Stimulated activated CD4-positive, alpha-beta T cell treated with anti-CD3 and anti-CD28 coated beads, Interleukin-12 subunit alpha, Interleukin-12 subunit beta, amount 100 ng/mL, for 24 hours (primary cell): Measurements from ENCODE around the gene GALNT7.
"Not testable (repeated sequence)": the region's sequence is repeated elsewhere in the genome, so short reads cannot be mapped to it uniquely, and the experiment has no call there.

Experiments used
- DNase-seq, 2 experiments: peaks; one replicate each; pipeline ENCODE4 v3.0.0-alpha.2; 2020; ENCODE audit warnings: low read depth in 2 of 2

GALNT7 gene

DNA sequence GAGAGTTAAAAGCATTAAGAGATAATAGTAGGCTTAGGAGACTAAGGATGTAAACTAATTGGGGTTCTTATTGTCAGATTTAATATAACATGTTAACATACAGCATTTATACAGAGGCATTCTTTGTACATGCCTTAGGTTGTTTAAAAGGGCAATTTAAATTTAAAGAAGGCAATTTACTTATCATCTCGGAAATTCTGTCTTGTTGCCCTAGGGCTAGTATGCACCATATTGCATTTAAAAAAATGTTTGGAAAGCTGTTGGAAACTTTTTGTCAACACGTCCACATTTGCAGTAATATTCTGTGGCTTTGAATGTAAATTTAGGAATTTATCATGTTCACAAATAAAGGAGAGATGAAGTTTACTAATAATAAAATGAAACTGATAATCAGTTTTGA lies 25.5 kb downstream of the GALNT7 start:
- no peak for DNase-seq

DNA sequence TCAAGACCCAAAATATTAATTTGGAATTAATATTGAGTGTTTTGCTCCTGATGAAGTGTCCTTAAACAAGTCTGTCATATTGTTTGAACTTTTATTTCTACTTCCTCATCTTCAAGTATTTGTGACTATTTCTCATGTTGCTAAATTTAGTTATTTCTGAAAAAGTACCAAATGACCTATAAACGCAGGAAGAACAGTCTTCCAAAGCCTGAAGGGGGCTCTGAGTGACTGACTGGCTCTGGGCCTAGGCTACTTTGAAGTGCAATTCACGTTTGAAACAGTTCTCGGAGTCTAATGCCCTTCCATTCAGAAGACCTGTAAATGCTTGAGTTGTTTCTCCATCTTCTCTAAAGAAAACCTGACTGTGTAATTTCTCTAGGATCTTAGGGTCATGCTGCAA lies 26.5 kb downstream of the GALNT7 start:
- DNase-seq = no peak

DNA sequence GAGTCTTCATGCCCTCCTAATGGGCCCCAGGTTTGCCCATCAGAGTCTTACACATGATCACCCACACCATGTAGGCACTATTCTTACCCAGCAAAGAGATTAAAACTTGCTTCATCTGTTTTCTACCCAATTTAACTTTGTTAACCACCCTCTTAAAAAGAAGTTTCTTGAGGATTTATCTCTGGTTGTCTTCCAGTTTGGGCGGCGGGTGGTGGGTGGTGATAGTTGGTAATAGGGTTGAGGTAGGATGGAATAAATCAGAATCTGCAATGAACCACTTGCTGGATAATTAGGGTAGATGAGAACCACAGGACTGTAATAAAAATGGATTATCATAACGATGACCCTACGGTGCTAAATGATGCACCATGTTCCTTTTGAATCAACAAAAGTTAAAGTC lies 30.9 kb downstream of the GALNT7 start:
- DNase-seq = no peak

DNA sequence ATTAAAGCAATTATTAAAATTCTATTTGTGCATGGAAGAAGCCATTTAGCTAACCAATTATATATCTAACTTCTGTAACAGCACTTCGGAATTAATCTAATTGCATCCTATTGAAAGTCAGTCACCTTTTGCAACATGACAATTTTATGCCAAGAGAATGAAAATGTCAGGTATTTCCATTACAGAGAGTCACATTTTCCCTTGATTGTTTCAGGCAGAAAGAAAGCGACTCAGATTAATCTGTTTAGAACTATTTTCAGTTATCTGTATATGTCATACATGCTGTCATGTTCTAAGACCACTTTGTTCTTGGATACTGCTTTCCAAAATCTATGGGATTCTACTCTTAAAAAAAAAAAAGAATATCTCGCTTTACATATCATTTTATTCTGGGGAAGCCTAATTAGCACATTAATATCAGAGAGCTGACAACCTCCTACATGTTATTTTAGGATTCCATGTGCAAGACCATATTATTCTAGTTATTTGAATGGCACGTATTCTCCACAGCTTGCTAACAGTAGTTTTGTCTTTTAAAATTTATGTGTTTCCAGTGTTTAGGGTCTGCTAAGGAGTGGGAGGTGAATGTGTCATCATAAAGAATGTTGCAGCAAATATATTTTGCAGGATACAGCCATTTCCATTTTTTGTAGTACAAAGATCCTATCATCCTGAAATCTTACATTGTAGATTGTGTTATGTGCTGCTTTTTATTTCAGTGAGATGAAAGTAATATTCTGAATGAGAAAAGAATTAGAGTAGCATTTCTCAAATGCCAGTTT lies 31.7 kb downstream of the GALNT7 start:
- DNase-seq = no peak

DNA sequence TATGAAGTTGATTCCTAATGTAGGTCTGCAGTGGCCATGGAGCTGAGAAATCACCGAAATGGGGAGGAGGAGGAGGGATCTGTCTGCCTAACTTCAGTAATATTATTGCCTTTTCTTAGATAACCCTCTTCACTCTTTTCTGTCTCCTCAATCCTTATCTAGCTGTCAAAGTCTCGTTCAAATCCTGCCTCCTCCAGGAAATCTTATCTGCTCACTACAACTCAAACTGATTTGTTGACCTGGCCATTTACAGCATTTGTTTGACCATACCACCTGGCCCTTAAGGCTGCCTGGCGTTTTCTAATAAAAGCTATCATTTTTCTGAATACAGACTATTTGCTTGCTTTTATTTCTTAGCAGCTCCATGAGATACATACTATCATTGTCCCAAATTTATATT lies 33.8 kb downstream of the GALNT7 start:
- no peak for DNase-seq

DNA sequence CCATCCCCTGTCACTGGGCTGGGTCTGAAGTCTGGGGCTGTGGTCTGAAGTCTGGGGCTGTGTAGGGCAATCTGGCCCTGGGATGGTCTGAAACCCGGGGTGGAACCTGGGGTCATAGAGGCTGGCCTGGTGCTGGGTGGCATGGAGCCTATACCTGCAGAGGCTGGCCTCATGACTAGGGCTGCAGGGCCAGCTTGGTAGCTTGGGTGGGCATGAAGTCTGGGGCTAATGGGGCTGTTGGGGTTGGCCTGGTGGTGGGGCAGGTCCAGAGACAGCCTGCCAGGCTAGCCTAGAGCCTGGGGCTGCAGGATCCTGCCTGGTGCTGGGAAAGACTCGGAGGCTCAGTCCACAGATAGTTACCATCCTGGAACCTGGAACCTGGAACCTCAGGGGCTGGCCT lies 37.0 kb downstream of the GALNT7 start:
- DNase-seq = no peak

DNA sequence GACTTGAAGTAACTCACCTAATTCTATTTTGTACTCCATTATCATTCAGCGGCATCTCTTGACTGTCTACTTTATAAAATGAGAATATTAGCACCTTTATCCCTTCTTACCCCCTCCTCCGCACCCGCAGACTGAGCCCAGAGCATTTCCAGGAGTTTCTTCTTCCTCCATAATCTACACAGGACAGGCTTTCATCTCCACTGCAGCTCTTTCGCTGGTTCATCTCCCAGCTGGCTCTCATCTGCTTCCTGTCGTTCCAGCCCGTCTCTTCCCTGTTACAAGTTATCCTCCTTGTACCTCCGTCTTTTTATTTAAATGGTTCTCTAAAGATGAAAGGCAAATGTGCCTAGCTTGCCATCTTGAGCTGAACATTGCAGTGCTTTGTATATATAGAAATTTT lies 39.8 kb downstream of the GALNT7 start:
- no peak for DNase-seq

DNA sequence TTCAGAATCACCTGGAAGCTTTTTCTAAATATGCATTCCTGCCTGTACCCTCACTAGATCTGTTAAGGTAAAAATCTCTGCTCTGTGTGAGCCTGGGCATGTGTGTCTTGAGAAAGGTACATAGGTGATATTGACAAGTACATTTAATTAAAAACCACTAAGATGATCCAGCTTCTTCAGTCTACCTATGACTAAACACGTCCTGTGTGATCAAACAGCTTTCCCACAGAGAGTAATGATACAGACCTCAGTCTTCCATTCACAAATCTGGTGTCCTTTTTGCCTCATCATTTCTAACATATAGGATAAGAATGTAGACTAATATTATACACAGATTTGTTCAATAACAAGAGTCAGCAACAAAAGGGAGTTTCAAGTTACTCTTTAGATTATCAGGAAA lies 42.6 kb downstream of the GALNT7 start:
- DNase-seq = no peak

DNA sequence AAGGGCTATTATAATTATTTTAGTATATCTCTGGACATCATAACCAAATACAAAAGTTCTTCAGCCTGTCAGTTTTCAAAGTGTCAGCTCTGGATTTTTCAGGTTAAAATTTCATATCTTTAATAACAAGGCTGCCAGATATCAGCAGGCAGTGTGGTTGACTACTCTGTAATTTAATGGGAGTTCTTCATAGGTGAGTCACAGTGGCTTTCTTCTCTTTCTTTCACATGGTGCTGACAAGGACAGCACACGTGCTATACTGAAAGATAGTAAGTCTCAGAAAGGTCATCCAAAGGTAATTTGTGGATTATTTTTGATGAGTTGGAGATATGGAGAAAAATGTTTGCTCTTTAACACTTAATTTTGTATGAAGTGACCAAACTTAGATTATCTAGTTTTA lies 43.2 kb downstream of the GALNT7 start:
- no peak for DNase-seq

DNA sequence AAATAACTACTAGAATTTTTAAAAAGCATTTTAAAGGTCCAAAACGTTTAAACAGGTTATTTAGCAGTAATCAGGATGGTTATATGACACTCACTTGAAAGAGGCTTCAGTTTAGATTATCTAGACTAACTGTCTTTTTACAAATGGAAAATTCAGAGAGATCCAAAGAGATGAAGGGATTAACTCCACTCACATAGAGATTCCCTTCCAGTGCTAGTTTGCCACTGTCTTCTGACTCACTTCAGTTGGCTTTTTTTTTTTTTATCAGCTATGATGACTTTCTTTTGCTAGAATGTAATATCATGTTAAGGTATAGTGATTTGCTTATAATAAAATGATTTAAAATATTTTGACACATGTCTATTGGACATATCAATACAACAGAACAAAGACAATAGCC lies 43.8 kb downstream of the GALNT7 start:
- no peak for DNase-seq

DNA sequence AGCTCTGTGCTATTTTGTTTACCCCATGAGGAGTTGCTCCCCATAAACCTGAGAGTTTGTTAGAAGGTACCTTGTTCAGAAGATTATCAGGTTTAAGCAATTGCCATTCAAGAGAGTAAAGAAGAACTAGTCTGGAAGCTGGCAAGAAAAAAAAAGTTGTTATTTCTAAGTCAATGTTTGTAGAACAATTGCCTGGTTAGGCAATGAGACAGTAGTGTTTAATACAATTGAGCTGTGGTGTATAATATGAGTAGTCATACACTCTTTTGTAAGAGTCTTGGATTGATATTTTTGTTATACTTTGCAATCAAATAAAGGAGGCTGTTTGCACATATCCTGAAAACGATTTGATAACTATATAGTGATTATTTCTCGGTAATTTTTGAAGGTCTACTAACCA lies 44.7 kb downstream of the GALNT7 start:
- DNase-seq = no peak

DNA sequence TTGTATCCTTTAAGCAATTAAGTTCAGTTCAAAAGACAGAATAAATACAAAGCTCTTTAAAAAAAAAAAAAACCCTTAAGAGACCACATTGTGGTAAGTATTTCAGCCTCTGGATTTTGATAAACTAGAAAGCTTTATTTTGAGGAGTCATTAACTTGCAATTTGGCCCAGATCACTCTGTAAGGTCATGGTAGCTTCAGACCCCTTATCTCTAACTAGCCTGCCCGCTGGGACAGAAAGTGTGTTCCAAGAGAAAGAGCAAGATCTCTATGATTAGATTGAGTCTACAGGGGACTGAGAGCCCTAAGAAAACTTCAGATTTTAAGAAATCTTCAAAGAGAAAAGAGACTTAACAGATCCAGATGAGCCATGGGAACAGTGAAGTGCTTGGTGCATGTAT lies 45.6 kb downstream of the GALNT7 start:
- DNase-seq = no peak

DNA sequence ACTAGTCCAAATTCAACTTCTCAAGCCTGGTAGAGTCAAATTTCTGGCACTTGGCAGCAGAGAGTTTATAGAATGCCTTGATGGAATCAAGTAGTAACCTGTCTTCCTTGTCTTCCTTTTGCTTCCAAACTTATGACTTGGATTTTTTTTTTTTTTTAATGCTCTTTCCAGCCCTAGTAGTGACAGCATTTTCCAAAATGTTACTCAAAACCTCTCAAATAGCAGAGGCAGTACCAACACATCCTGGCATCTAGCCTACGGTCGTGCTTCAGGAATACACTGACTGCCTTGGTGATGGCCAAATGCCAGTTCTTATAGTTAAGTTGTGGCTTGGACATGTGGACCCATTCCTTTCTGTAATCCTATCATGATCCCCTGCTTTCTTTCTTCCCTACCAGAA lies 46.0 kb downstream of the GALNT7 start:
- no peak for DNase-seq

DNA sequence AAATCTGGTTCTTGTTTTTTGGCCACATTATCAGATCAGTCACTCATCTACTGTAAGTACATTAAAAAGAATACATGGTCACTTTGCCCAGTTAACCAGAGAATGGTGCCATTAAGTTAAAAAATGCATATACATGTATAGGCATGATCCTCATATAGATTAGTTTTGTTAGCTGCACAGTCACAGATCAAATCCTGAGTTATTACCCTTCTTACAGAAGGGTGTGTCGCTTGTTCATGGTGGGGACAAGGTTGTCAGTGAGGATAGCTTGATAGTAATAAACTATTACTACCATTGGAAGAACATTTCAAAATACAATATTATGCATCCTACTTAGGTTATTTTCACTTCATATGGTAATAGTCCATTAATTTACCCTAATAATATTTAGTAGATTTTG lies 48.5 kb downstream of the GALNT7 start:
- no peak for DNase-seq

DNA sequence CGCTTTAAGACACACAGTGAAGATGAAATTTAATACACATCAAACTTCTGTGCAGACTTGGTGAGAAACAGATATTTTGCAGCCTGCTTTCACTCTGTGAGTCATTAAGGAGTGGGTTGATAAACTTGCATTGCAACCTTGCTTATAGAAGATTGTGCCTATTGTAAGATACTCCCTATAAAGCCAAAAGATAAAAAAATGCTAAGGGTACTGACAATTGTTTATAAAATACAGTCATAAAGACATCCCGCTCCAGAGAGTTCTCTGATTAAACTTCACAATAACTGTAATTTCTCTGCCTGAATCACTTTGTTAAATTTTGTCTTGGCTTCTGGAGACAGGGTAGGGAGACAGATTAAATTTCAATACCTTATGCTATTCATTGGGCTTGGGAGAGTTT lies 49.1 kb downstream of the GALNT7 start:
- DNase-seq = no peak

DNA sequence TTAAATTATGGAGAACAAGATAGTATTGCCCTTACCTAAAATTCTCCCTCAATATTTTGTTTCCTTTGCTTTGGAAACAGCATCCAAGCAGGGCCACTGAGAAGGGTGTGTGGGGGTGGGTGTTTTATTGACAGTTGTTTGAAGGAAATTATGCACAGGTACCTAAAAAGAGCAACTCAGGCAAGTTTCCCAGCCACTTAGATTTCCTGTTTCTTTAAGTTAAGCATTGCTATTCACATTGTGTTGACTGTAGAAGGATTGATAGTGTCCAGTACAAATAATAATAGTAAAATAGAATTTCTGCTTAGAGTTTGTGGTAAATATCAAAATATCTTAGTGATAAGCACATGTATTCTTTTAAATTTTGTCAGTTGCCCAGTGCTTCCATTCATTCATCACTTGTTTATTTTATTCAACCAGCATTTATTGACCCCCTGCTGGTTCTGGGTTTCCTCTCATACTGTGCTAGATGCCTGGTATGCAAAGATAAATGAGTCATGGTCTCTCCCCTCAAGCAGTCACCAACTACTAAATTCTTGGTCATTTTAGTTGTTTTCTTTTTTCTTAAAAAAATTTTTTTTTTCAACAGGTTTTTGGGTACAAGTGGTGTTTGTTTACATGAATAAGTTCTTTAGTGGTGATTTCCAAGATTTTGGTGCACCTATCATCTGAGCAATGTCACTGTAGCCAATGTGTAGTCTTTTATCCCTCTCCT lies 50.0 kb downstream of the GALNT7 start:
- no peak for DNase-seq

DNA sequence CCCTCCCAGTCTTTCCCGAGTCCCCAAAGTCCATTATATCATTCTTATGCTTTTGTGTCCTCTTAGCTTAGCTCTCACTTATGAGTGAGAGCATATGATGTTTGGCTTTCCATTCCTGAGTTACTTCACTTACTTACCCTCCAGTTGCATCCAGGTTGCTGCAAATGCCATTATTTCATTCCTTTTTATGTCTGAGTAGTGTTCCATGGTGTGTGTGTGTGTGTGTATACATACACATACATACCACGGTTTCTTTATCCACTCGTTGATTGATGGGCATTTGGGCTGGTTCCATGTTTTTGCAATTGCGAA lies 50.5 kb downstream of the GALNT7 start:
- not testable (repeated sequence) for DNase-seq

DNA sequence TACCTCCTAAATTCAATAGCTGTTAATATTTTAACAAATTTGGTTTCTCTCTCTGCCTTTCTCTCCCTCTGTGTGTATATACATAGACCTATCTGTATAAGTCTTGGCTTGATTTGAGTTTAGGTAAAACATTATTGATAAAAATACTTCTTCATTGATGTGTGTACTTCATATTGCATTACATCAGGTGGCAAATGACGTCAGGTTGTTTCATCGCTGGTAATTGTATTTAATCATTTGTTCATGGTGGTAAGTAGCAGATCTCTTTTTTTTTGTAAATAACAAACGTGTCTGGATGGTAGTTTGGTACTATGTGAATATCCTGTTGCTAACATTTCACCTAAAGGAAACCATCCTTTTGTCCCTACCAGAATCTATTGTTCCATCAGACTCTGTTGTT lies 55.1 kb downstream of the GALNT7 start:
- DNase-seq = no peak

DNA sequence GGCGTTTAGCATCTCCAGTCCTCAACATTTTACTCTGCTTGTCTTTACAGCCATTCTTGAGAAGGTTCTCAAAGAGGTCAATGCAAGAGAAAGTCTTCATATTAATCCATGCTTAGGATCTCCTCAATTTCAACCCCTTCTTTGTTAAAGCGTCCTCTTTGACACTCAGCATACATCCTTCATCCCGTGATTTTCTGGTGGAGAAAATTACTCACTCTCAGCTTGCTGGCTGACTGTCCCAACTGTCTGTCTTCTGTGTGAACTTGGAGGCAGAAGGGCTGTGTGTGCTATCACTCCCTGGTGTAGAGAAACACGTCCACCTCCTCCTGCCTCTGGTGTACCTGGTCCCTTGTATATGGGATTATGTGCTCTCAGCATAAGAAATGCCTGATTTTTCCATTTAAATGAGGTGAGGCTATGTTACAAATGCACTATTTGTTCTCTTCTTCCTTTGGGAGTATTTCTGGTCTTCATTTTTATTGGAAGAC lies 57.8 kb downstream of the GALNT7 start:
- no peak for DNase-seq

DNA sequence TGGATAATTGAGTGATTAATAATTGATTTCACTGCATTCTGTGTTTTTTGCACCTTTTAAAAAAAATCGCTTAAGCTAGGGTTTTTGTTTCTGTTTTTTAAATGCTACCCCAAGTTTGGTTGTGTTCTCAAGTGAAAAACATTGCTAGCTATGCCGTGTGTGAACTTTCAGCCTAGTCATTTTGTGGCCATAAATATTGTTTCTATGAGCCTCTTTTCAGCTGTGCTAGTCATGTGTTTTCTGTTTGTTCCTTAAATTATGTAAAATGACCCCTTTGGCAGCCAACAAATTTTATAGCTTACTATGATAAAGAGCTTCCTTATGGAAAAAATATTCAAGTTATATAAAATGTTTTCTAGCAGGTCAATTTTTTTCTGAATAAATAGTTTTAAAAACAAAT lies 59.1 kb downstream of the GALNT7 start:
- DNase-seq = no peak

DNA sequence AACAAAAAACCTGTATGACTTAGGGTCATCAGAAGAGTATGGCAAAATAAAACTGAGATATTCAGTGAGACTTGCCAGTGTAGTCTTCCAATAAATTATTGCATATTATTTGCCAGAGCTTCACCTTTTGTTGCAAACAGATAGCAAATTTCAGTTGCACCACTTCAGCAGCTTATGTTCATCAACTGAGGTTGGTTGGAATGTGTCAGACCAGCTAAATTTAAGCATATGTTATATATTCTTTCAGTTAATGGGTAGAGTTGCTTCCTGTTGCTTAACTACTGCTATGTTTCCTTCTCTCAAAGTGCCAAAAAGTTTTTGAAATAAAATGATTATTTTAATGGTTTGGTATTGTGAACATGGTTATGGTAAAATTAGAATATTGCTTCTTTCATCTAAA lies 61.5 kb downstream of the GALNT7 start:
- no peak for DNase-seq

DNA sequence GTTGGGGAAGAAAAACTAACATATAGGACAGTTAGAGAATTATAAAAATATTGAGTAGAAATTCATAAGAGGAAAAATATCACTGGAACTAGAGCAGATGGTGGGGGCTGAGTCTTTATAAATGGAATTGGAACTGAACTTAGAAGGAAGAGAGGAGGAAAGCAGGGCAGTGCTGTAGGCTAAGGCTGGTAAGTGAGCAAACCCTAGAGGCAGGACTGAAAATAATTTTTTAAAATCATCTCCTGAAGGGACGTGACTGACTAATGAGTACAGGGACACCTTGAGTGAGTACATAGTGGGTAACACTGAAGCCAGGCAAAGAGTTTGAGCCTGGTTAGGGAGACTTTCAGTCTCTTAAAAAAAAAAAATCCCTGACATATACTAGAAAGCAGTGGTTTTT lies 63.3 kb downstream of the GALNT7 start:
- DNase-seq = no peak

DNA sequence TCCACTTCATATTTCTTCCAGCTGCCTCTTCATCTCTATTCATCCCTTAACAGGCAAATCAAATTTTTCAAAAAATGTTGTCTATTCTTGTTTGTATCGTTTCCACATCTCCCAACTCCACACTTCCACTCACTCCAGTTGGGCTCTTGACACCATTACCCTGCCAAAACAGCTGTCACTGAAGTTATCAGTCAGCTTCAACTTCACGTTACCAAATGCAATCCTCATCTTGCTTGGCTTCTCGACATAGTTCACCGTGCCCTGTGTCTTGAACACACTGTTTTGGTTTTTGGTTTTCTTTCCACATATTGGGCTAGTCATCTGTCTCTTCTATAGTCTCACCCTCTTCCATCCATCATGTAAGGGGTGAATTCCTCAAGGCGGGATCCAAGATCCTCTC lies 65.2 kb downstream of the GALNT7 start:
- no peak for DNase-seq

DNA sequence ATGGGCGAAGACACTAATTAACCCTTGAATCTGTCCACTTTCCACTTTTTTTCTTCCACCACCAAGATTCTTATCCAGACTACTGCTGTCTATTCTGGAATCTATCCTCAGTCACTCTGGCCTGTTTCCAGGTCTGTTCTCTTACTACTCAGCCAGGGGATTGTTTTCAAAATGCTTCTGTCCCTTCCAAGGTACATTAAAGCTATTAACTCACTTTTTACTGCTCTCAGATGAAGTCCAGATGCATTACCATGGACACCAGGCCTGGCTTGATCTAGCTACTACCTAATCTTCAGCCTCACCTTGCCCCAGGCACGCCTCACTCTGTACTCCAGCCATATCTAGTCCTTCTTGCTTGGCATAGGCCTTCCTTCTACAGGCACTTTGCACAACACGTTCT lies 66.4 kb downstream of the GALNT7 start:
- DNase-seq = no peak
